ENCODE results near the gene NPPC. TPM values are rescaled to one million over a fixed set of nuclear protein-coding genes. Genes with fewer than 3 reads are reported as not detected.

Gene NPPC
- total and polyA plus RNA-seq, 10 of the 15 experiments (the other 5 are each of a cell fraction or from before 2014, with no cell fraction given): 0.15 TPM; not detected in 9

DNA sequence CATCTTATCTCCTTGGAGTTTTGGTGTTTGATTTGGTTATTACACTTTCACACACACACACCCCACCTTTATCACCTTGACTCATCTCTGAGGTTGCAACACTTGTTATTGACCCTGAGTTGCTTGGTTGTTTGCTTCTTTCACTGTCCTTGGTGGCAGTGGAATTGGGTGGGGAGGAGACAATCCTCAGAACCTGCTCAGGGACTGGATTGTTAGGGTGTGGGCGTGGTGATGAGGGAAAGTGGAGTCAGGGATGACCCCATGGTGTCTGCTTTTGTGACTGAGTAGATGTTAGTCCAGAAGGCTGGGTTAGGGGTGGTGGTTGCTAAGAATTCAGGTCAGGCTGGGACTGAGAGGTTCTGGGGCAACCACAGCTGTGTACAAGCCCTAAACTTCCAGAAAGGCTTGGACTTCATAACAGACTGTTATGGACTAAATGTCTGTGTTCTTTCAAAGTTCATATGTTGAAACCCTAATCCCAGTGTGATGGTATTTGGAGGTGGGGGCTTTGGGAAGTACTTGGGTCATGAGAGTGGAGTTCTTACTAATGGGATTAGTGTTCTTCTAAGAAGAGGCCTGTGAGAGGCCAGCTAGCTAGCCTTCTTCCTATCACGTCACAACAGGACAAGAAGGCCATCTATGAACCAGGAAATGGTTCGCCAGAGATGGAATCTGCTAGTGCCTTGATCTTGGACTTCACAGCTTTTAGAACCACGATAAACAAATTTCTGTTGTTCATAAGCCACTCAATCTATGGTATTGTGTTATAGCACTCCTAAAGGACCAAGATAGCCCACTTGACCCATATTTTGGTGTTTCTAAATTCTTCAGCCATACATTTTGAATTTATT is 31.9 kb upstream of the NPPC start (continued):
- TF ChIP-seq ZBTB4 (CRISPR knock-in tag; IDR thresholded peaks at IDR 0.05) (no peak), NFYB (IDR thresholded peaks at IDR 0.05; ENCODE audit: insufficient read depth, low read depth, low read length) (no peak), YY1 (IDR thresholded peaks at IDR 0.05; ENCODE audit: low read depth, low read length) (no peak)

DNA sequence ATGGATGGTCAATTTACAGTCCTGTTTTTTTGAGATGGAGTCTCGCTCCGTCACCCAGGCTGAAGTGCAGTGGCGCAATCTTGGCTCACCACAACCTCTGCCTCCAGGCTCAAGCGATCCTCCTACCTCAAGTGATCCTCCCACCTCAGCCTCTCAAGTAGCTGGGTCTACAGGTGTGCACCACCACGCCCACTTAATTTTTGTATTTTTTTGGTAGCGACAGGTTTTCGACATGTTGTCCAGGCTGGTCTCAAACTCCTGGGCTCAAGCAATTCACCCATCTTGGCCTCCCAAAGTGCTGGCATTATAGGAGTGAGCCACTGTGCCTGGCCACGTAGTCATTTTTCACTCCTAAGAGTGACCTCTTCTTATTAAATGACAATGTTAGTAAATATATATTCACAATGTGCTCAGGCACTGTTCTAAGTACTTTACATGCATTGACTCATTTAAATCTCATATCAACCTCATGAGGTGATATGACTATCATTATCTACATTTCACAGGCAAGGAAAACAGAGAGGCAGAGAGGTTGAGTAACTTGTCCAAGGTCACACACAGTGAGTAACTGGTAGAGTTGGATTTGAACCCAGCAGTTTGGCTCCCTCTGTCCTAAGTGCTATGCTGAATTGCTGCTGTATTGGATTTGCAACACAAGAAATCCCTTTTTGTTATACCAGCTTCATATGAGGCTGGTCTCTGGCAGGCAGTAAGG is 29.7 kb upstream of the NPPC start:
- no peak overlapping the region for H3K4me3 ChIP-seq
- in situ Hi-C loops (cut with MboI): no loop called here
- intact Hi-C loops (cut with micrococcal nuclease; ENCODE audit: unreplicated experiment): no loop called here
- H4K20me1 ChIP-seq (ENCODE audit: control insufficient read depth, insufficient read depth): no peaks in the 10 kb centered on the region
- H3K9ac ChIP-seq (ENCODE audit: control insufficient read depth, insufficient read depth, low read length): no peak overlapping the region
- RAD21 ChIA-PET (ENCODE audit: unreplicated experiment): no interaction called here
- SMC1A ChIA-PET (ENCODE audit: uncharacterized antibody, unreplicated experiment): interaction anchor here (1.0 kb wide), 1 partner anchor 12 kb away, joined by 3 read pairs; no protein-coding TSS in a partner anchor
- H3K4me1 ChIP-seq (ENCODE audit: control insufficient read depth, insufficient read depth, low read length): no peaks in the 10 kb centered on the region
- no TSS peak for BruUV-seq (replicated peaks)
- CTCF ChIA-PET: no interaction called here
- ATAC-seq (no peak), FAIRE-seq (no peak), DNase-seq (ENCODE audit: low read depth, low spot score) (no peak)
- no peaks in the 10 kb centered on the region for H3K79me2 ChIP-seq (ENCODE audit: control insufficient read depth, insufficient read depth, low read length)
- 88% methylated on average over 8 of the region's 8 CpGs for WGBS (ENCODE audit: insufficient coverage, insufficient replicate concordance, low lambda C conversion rate, missing lambda C conversion rate)
- H3K27me3 ChIP-seq (replicated peaks in 1 of 2; ENCODE audit: control insufficient read depth in 2 of 2, insufficient read depth in 2 of 2, low read length in 1 of 2): no peaks in the 10 kb centered on the region; a peak in 1 of 4 replicates
- H3K9me3 ChIP-seq (replicated peaks; ENCODE audit: control insufficient read depth, insufficient read depth, low read length): no peaks in the 10 kb centered on the region; the same call in 2 of the 3 replicates
- POLR2A ChIA-PET: no interaction called here
- no peak overlapping the region for H3K27ac ChIP-seq (ENCODE audit: control insufficient read depth, insufficient read depth)
- H3K36me3 ChIP-seq (ENCODE audit: control insufficient read depth in 2 of 2, insufficient read depth in 2 of 2, low read length in 1 of 2): no peaks in the 10 kb centered on the region
- H2AFZ ChIP-seq (ENCODE audit: control insufficient read depth, low read depth, low read length): no peak overlapping the region
- no peak overlapping the region for H3K4me2 ChIP-seq (ENCODE audit: control insufficient read depth, insufficient read depth)
- TF ChIP-seq ZBTB4 (CRISPR knock-in tag; IDR thresholded peaks at IDR 0.05): no peak
- TF ChIP-seq SIN3A (IDR thresholded peaks at IDR 0.05; ENCODE audit: low read depth, low read length): no peak
- no peak for TF ChIP-seq ZBED1 (IDR thresholded peaks at IDR 0.05; ENCODE audit: borderline replicate concordance)
- TF ChIP-seq ATF7 (IDR thresholded peaks at IDR 0.05; ENCODE audit: low read depth): no peak
- TF ChIP-seq KDM1A (IDR thresholded peaks at IDR 0.05; ENCODE audit: borderline replicate concordance): no peak
- TF ChIP-seq CREM (IDR thresholded peaks at IDR 0.05; ENCODE audit: low read depth): no peak
- no peak for TF ChIP-seq MYC (IDR thresholded peaks at IDR 0.05; ENCODE audit: insufficient read depth, insufficient read length, insufficient replicate concordance, low read length, severe bottlenecking)
- TF ChIP-seq JUND (IDR thresholded peaks at IDR 0.05; ENCODE audit: low read depth, low read length): no peak
- TF ChIP-seq CEBPB (IDR thresholded peaks at IDR 0.05; ENCODE audit: borderline replicate concordance in 1 of 2, low read depth in 2 of 2, low read length in 2 of 2): no peak
- no peak for TF ChIP-seq USF1 (IDR thresholded peaks at IDR 0.05; ENCODE audit: borderline replicate concordance, extremely low read length, insufficient read depth, low read depth, low read length)
